ENCODE measurements around the gene FUT9.

- TF ChIP-seq CTCF (IDR thresholded peaks at IDR 0.05; ENCODE audit: low read depth, low read length) (no peak), POLR2A (IDR thresholded peaks at IDR 0.05; ENCODE audit: extremely low read depth, insufficient read length) (no peak), MYC (IDR thresholded peaks at IDR 0.05; ENCODE audit: low read depth, low read length) (no peak), MAX (IDR thresholded peaks at IDR 0.05; ENCODE audit: low read depth, low read length) (no peak)
Measured at GRCh38 chr6:96237638-96238347, 222.0 kb downstream of the FUT9 start.
